HuH-7 (cell line): ENCODE measurements around the gene CLRN3.

Experiments used
- DNase-seq: peaks from one replicate; pipeline ENCODE4 v3.0.0; 2011; ENCODE audit warnings: low spot score

The CLRN3 gene

GRCh38 chr10:127919418-127920271 lies 26.9 kb upstream of the CLRN3 start:
- DNase-seq, result peak; percentile 19

- DNase-seq, result no peak
These were observed 25.8 kb upstream of the CLRN3 start for GRCh38 chr10:127918572-127918971.

- no peak for DNase-seq
These were observed 24.1 kb upstream of the CLRN3 start for GRCh38 chr10:127916826-127917225.

GRCh38 chr10:127915324-127915723 lies 22.6 kb upstream of the CLRN3 start:
- DNase-seq, result no peak

DNA sequence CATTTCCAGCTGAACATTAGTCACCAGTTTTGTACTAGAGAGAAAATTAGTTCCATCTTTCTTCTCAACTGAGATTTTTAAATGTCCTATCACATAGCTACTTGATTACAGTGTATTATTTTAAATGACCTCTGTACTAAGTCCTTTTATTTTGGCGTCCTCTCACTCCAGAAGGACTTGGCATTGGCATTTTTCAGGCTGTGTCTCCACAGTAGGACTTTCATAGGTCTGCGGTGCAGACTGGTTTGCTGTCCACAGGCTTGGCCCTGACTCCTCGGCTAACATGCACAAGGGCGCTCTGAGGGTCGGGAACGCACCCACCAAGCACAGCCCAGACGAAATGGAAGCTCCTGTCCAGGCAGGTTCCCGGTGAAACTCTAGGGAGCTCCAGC lies 20.6 kb upstream of the CLRN3 start:
- DNase-seq, result no peak

GRCh38 chr10:127912607-127913367 lies 20.0 kb upstream of the CLRN3 start:
- DNase-seq, result no peak

GRCh38 chr10:127911867-127912257 lies 19.1 kb upstream of the CLRN3 start:
- DNase-seq, result no peak

- no peak for DNase-seq
These were observed 18.6 kb upstream of the CLRN3 start for GRCh38 chr10:127911218-127911866.

GRCh38 chr10:127910464-127910770 lies 17.7 kb upstream of the CLRN3 start:
- DNase-seq, result no peak

GRCh38 chr10:127909716-127910463 lies 17.1 kb upstream of the CLRN3 start:
- DNase-seq, result no peak

DNA sequence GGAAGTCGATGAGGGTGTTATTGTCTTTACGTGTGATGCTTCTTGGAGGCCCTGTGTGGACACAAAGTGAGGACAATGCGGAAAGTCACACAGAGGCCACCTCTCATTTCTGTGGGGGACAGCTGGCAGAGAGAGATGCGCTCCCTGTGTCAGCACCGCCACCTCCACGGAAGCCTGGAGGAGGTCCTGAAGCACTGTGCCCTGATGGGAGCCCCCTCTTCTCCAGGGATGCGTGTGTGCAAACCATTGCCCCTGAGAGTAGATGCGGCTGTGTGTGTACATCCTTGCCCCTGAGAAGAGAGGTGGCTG lies 16.2 kb upstream of the CLRN3 start:
- DNase-seq, result no peak

DNA sequence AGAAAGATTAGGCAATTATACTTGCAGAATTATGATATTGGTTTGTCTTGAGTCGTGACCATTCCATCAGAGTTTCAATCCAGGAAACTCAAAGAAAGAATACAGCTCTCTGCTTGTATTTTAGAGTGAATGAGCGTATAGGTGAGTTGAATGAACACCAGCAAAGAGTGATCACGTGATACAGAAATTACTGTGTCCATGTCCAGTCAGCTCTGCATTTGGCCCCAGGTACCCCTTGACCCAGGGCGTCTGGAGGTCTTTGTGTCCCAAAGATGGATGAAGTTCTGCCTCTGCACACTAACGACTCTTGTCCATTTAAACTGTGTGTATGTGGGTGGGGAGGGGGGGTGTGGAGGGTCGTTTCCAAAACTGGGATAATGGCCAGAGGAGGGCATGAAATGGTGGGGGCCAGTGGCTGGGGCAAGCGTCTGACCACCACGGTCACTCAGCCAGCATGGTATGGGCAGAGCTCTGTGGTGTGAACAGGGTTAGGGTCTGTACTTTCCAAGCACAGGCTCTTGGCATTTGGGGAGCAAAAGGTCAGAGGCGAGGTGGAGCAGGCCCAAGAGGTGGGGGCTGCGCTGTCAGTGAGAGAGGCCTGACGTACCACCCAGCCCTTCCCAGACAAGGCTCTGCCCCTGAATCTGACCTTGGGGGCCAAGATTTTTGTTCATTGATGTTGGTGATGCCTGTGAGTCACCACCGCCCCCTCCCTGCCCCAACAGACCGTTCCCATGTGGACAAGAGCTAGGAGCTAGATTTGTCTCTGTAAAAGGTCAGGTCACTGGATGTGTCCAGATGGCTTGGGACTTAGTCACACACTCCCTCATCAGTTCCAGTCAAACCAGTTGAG lies 15.6 kb upstream of the CLRN3 start:
- no peak for DNase-seq

- DNase-seq, result no peak
These were observed 14.8 kb upstream of the CLRN3 start for GRCh38 chr10:127907411-127908105.

DNA sequence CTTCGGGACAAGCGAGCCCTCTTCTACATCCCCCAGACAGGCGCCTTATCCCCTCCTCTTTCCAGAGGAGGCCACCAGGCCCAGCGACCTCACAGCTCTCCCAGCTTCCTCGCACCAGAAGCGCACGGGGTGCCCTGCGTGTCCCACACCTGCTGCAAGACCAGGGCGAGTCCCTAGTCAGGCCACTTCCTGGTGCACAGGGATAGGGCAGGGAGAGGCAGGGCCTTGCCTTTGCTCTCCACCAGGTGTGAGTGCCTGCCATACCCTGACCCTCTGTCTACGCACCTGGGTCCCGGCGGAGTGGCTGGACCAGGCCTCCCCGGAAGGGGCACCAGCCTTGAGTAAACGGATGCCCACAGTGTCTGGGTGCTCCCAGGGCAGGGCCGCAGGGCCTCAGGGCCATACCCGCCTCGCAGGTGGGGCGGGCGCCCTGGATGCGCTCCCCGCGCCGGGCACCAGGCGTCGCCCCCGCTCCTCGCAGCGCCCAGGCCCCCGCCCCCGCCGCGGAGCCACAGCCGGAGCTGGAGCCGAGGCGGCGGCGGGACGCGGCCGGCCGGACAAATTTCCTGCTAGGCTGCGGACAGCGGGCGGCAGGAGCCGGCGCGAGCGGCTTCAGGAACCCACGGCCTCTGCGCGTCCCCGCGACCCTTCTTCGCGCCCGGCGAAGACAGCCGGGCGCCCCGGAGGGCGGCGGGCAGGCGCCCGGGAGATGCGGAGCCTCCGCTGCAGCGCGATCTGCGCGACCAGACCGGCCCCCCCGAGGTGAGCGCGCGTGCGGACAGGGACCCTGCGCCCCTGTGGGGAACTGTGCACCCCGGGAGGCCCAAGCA lies 14.0 kb upstream of the CLRN3 start, which contains the start of gene PTPRE:
Gene PTPRE (plus strand): TSS at position 556 of the 830 bp plus-strand sequence. CDS start 133,779 bp downstream, outside the sequence.
- DNase-seq, result peak; percentile 71

GRCh38 chr10:127905848-127906261 lies 13.1 kb upstream of the CLRN3 start:
- DNase-seq, result no peak

DNA sequence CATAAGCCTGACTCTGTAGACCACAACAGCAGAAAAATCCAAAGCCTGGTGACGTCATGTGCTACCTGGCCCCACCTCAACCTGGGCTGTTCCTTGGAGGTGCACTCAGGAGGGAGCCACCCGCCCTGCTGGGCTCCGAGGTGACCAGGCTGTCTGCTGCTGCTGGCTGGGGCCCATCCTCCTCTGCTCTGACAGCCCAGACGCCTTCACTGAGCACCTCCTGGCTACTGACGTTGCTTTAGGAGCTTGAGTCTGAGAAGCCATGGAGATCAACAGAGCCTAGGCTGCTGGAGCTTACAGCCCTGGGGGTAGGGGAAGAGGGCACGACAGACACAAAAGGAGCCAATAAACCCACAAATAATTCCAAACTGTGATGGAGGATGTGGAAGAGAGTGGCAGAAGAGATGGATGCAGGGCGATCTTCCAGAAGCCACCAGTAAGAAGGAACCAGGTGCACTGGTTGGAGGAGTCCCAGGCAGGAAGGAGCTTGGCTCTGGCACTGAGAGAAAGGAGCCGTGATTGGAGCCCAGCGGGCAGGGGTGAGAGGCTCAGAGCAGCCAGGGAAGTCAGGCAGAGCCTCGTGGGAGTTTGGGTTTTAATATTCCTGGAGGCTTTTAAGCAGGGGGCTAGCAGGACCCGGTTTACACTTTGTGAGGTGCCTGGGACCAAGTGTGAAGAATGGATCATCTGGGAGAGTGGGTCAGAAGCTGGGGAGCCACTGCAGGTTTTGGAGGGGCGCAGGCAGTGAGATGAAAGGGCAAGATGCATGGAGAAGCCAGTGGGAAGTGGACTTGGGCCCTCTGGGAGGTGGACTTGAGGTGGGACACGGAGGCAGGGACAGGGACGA lies 12.5 kb upstream of the CLRN3 start:
- DNase-seq, result no peak

- DNase-seq, result no peak
These were observed 11.7 kb upstream of the CLRN3 start for GRCh38 chr10:127904311-127905000.

DNA sequence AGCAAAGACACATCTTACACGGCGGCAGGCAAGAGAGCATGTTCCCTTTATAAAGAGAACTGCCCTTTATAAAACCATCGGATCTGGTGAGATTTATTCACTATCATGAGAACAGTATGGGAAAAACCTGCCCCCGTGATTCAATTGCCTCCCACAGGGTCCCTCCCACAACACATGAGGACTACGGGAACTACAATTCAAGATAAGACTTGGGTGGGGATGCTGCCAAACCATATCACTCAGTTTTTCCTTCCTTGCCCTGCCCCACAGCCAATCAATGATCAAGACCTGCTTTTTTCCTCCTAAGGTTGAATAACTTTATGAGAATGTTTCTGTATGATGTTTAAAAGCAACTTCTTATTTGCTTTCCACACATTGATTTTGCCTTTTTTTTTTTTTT lies 11.0 kb upstream of the CLRN3 start:
- no peak for DNase-seq
